GM18507 (cell line): ENCODE results near the gene SETD2.

Source experiments
- DNase-seq: peaks from one replicate; pipeline ENCODE4 v3.0.0; 2011; ENCODE audit warnings: low read depth; ENCODE audit not compliant: insufficient read length; ENCODE audit errors: extremely low spot score
- FAIRE-seq: peaks from 2 replicates; lab custom pipeline; 2011; peaks lifted over from hg19 to GRCh38; lab: Jason Lieb, UNC

The SETD2 gene

GRCh38 chr3:47003056-47003410 is 160.9 kb downstream of the SETD2 start:
- FAIRE-seq (no peak), DNase-seq (no peak)

DNA sequence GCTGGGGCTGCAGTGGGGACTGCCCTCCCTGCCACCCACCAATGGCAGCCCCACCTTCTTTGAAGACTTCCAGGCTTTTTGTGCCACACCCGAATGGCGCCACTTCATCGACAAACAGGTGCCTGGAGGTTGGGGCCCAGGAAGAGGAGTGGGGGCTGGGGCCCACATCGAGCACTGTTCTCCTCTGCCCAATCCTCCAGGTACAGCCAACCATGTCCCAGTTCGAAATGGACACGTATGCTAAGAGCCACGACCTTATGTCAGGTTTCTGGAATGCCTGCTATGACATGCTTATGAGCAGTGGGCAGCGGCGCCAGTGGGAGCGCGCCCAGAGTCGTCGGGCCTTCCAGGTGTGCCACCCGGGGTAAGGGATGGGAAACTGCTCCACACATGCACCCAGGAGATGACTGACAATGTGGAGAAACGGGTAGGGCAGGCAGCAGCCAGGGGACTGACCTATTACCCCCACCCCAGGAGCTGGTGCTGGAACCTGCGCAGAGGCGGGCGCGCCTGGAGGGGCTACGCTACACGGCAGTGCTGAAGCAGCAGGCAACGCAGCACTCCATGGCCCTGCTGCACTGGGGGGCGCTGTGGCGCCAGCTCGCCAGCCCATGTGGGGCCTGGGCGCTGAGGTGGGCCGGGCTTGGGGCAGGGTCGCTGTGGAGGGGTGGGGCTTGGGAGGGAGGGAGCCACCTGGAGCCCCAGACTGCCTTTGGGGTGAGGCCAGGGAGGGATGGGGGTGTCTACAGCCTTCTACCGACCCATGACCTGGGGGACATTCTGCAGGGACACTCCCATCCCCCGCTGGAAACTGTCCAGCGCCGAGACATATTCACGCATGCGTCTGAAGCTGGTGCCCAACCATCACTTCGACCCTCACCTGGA is 161.5 kb downstream of the SETD2 start:
- DNase-seq (no peak), FAIRE-seq (no peak)

DNA sequence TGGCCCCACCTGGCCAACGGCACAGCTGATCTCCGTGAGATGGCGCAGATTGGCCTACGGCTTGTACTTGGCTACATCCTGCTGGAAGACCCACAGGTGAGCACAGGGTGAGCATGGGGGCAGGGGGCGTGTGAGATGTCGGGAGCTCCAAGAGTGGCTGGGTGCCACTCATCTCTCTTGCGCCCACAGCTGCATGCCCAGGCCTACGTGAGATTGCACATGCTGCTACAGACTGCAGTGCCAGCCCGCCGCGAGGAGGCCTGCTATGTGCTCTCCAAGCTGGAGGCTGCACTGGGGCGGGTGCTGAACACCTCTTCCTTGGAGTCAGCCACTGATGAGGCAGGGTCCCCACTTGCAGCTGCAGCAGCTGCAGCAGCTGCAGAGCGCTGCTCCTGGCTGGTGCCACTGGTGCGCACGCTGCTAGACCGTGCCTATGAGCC is 162.2 kb downstream of the SETD2 start:
- FAIRE-seq (no peak), DNase-seq (no peak)

- FAIRE-seq = no peak
- no peak for DNase-seq
Measured at GRCh38 chr3:47000922-47001730, 162.8 kb downstream of the SETD2 start.

- DNase-seq (no peak), FAIRE-seq (no peak)
Measured at GRCh38 chr3:47000198-47000815, 163.6 kb downstream of the SETD2 start.

DNA sequence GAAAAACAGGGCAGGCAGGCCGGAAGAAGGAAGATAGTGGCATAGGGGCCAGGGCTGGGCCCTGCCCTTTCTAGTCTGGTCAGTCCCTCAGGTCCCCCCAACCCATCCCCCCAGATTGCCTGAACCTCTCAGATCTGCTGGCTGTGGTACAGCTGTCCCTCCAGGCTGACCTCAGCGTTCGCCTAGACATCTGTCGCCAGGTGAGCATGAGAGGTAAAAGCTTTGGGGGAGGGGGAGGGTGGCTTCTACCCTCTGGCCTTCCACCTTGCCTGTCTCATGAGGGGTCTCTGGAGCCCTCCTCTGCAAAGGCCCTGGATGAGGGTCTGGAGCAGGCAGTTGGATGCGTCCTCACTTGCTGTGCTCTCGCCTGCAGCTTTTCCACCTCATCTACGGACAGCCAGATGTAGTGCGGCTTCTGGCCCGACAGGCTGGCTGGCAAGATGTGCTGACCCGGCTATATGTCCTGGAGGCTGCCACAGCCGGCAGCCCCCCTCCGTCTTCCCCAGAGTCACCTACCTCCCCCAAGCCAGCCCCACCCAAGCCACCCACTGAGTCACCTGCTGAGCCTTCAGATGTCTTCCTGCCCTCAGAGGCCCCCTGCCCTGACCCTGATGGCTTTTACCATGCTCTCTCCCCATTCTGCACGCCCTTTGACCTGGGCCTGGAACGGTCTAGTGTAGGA is 164.3 kb downstream of the SETD2 start:
- no peak for FAIRE-seq
- DNase-seq = no peak

DNA sequence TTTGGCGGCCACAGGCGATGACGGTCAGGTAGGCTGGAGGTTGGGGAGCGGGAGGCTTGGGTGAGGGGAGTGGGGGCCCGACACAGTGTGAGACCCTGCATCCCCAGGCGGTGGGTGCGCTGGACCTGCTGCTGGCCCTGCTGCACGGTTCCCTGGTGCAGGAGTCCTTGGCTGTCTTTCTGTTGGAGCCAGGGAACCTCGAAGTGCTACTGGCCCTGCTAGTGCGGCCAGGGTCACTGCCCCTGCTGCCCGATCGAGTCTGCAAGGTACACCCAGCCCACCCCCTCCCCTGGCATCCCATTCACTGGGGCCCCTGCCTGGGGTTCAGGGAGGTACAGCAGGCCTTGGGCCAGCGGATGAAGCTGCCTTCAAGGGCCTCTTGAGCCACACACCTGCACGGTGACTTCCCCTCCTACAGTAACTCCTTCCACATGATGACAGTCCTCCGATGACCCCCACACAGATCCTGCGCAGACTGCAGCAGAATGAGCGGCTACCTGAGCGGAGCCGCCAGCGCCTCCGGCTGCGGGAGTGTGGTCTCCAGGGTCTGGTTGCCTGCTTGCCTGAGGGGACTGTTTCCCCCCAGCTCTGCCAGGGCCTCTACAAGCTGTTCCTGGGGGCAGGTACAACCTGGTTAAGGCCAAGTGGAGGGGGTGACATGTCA is 164.9 kb downstream of the SETD2 start:
- FAIRE-seq = no peak
- DNase-seq = no peak

- peak; percentile 84 for FAIRE-seq
- peak; percentile 63 for DNase-seq
Measured at GRCh38 chr3:46998121-46998851, 165.6 kb downstream of the SETD2 start.

- DNase-seq = no peak
- no peak for FAIRE-seq
Measured at GRCh38 chr3:46997453-46998091, 166.3 kb downstream of the SETD2 start.

GRCh38 chr3:46996689-46997452 is 167.0 kb downstream of the SETD2 start:
- FAIRE-seq (no peak), DNase-seq (no peak)

DNA sequence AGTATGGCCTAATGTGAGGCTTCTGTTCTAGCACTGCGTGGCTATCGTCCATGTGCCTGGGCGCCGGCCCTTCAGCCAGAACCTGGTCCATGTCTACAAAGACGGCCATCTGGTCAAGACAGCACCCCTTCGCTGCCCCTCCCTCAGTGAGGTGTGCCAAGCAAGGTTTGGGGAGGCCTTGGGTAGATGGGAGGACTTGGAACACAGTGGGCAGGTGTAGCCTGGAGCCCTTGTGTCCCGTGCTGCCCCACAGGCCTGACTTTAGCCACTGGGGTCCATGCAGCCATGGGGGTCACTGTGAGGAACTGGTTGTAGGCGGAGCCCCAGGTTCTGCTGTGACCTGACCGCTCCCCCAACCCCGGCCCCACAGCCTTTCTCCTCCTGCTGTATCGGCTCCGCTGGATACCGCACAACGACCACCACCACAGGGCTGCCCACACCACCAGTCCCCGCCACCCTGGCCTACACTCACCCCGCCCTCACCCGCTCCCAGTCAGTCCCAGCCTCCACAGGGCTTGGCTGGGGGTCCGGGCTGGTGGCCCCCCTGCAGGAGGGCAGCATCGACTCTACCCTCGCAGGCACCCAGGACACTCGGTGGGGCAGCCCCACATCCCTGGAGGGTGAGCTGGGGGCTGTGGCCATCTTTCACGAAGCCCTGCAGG is 167.9 kb downstream of the SETD2 start:
- DNase-seq (no peak), FAIRE-seq (no peak)

GRCh38 chr3:46994801-46995731 is 168.8 kb downstream of the SETD2 start:
- FAIRE-seq = no peak
- no peak for DNase-seq

- no peak for DNase-seq
- no peak for FAIRE-seq
Measured at GRCh38 chr3:46993986-46994385, 169.9 kb downstream of the SETD2 start.

DNA sequence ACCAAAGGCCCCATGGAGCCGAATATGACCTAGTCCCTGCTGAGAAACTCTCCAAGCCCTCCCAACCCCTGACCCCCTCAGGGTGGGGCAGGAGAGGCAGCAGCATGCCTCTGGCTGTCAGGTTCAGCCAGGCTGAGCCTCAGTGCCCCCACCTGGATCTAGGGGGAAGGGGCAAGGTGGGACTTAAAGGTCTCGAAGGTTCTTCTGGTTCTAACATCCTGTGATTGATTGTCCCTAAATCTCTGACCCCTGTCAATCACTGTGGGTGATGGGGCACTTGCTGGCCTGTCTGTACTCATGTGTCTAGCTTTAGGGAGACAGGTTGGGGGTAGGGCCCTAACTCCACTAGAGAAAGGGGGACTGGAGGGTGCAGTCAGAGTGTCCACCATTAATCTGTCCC is 170.6 kb downstream of the SETD2 start:
- DNase-seq = no peak

DNA sequence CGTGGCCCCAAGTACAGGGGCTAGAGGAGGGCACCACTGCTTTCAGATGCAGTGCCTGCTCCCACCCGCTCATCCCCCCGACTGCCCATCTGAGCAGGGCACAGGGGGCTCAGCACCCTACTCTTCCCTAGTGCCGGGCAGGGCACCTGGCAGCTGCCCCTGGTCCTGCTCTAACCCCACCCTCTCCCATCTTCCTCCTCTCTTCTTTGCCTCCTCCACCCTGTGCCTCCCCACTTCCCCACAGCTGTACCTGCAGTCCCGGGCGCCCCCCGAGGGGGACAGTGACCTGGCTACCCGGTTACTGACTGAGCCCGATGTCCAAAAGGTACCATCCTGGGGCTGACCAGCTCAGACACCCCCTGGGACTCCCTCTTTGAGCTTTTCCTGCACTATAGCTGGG is 171.7 kb downstream of the SETD2 start:
- FAIRE-seq (no peak), DNase-seq (no peak)

More for the DNA sequence above, 170.6 kb downstream of the SETD2 start:
- FAIRE-seq = no peak
